H9 (cell line): ENCODE measurements around the gene CFAP107. TPM values are rescaled to one million over a fixed set of nuclear protein-coding genes. Genes with fewer than 3 reads are reported as not detected.

Source experiments
- DNase-seq: peaks from one replicate; pipeline ENCODE4 v3.0.0-alpha.2; 2017
- H2AFZ ChIP-seq: one replicate; pipeline ENCODE4 v1.6.1; 2013; ENCODE audit warnings: mild to moderate bottlenecking, low read length, control low read depth, moderate library complexity
- H2AK5ac ChIP-seq: 2 replicates; pipeline ENCODE4 v1.6.1; 2013; ENCODE audit warnings: low read length, control low read depth, mixed read lengths; ENCODE audit not compliant: insufficient read length
- H2BK120ac ChIP-seq: one replicate; pipeline ENCODE4 v1.6.1; 2013; ENCODE audit warnings: low read depth, mild to moderate bottlenecking, low read length, control low read depth, inconsistent platforms; ENCODE audit not compliant: poor library complexity, severe bottlenecking
- H2BK12ac ChIP-seq: 2 replicates; pipeline ENCODE4 v1.6.1; 2013; ENCODE audit warnings: low read length, control low read depth, mixed read lengths, low read depth; ENCODE audit not compliant: insufficient read length
- H2BK15ac ChIP-seq: 2 replicates; pipeline ENCODE4 v1.6.1; 2013; ENCODE audit warnings: low read depth, low read length, control low read depth
- H2BK20ac ChIP-seq: one replicate; pipeline ENCODE4 v1.6.1; 2013; ENCODE audit warnings: low read depth, mild to moderate bottlenecking, low read length, control low read depth, inconsistent platforms; ENCODE audit not compliant: poor library complexity, severe bottlenecking
- H2BK5ac ChIP-seq: 2 replicates; pipeline ENCODE4 v1.6.1; 2013; ENCODE audit warnings: low read length, control low read depth, mixed read lengths; ENCODE audit not compliant: insufficient read length
- H3K14ac ChIP-seq: 2 replicates; pipeline ENCODE4 v1.6.1; 2013; ENCODE audit warnings: low read length, control low read depth; ENCODE audit not compliant: insufficient read depth
- H3K18ac ChIP-seq: 2 replicates; pipeline ENCODE4 v1.6.1; 2013; ENCODE audit warnings: low read depth, mild to moderate bottlenecking, mixed read lengths, low read length, control low read depth; ENCODE audit not compliant: insufficient read length
- H3K23ac ChIP-seq: 2 replicates; pipeline ENCODE4 v1.6.1; 2013; ENCODE audit warnings: low read length, control low read depth, mixed read lengths, low read depth; ENCODE audit not compliant: insufficient read length
- H3K23me2 ChIP-seq: 2 replicates; pipeline ENCODE4 v1.6.1; 2013; ENCODE audit warnings: low read depth, mild to moderate bottlenecking, mixed read lengths, low read length, control low read depth; ENCODE audit not compliant: insufficient read length, poor library complexity, severe bottlenecking
- H3K27ac ChIP-seq: 2 replicates; pipeline ENCODE4 v1.5.1; 2013; ENCODE audit warnings: low read length, control low read depth, mixed read lengths, low read depth; ENCODE audit not compliant: insufficient read length
- H3K27me3 ChIP-seq: 2 replicates; pipeline ENCODE4 v1.6.1; 2013; ENCODE audit warnings: low read length, control low read depth, inconsistent platforms; ENCODE audit not compliant: insufficient read depth
- H3K4ac ChIP-seq: 2 replicates; pipeline ENCODE4 v1.6.1; 2013; ENCODE audit warnings: low read depth, mild to moderate bottlenecking, control low read depth, inconsistent platforms, low read length, moderate library complexity
- H3K4me1 ChIP-seq: 2 replicates; pipeline ENCODE4 v1.6.1; 2013; ENCODE audit warnings: low read length, control low read depth, inconsistent platforms; ENCODE audit not compliant: insufficient read depth
- H3K4me2 ChIP-seq: 2 replicates; pipeline ENCODE4 v1.6.1; 2013; ENCODE audit warnings: low read length, control low read depth, mixed read lengths; ENCODE audit not compliant: insufficient read length, insufficient read depth
- H3K56ac ChIP-seq: 2 replicates; pipeline ENCODE4 v1.6.1; 2013; ENCODE audit warnings: low read depth, mild to moderate bottlenecking, mixed read lengths, low read length, control low read depth; ENCODE audit not compliant: insufficient read length
- H3K79me1 ChIP-seq: 2 replicates; pipeline ENCODE4 v1.6.1; 2013; ENCODE audit warnings: low read depth, mild to moderate bottlenecking, moderate library complexity, low read length, control low read depth, inconsistent platforms; ENCODE audit not compliant: insufficient read depth, poor library complexity, severe bottlenecking
- H3K79me2 ChIP-seq: 2 replicates; pipeline ENCODE4 v1.6.1; 2013; ENCODE audit warnings: low read length, control low read depth, inconsistent platforms; ENCODE audit not compliant: insufficient read depth
- H3K9ac ChIP-seq: 2 replicates; pipeline ENCODE4 v1.6.1; 2013; ENCODE audit warnings: low read length, control low read depth, mixed read lengths; ENCODE audit not compliant: insufficient read length; ENCODE audit errors: extremely low read depth
- H3K9me3 ChIP-seq: one replicate; pipeline ENCODE4 v1.6.1; 2013; ENCODE audit warnings: low read depth, low read length, inconsistent platforms; ENCODE audit not compliant: control insufficient read depth
- H3T11ph ChIP-seq: one replicate; pipeline ENCODE4 v1.6.1; 2013; ENCODE audit warnings: mild to moderate bottlenecking, low read length, control low read depth, inconsistent platforms
- H4K20me1 ChIP-seq: one replicate; pipeline ENCODE4 v1.6.1; 2013; ENCODE audit not compliant: control insufficient read depth, insufficient read length, insufficient read depth
- H4K5ac ChIP-seq: 2 replicates; pipeline ENCODE4 v1.6.1; 2013; ENCODE audit warnings: low read depth, mild to moderate bottlenecking, mixed read lengths, low read length, control low read depth; ENCODE audit not compliant: insufficient read length
- H4K8ac ChIP-seq: replicated peaks from 2 replicates; pipeline ENCODE4 v1.6.1; 2013; ENCODE audit warnings: low read length, control low read depth, mixed read lengths, low read depth; ENCODE audit not compliant: insufficient read length
- H4K91ac ChIP-seq: 2 replicates; pipeline ENCODE4 v1.6.1; 2013; ENCODE audit warnings: low read depth, mild to moderate bottlenecking, moderate library complexity, mixed read lengths, low read length, control low read depth; ENCODE audit not compliant: insufficient read length
- H3K27ac Mint-ChIP-seq, 3 experiments: 2 replicates in 2 of 3; 3 replicates in 1 of 3; pipeline ENCODE4 v1.8.0; 2020 to 2021; ENCODE audit warnings: mixed read lengths in 3 of 3, mild to moderate bottlenecking in 1 of 3, moderate library complexity in 1 of 3
- H3K27me3 Mint-ChIP-seq: 2 replicates; pipeline ENCODE4 v1.8.0; 2021; ENCODE audit warnings: low read depth, mild to moderate bottlenecking, moderate library complexity, mixed read lengths
- H3K36me3 Mint-ChIP-seq, 3 experiments: 2 replicates in 2 of 3; 3 replicates in 1 of 3; pipeline ENCODE4 v1.8.0; 2020 to 2021; ENCODE audit warnings: low read depth in 3 of 3, mixed read lengths in 3 of 3; ENCODE audit not compliant: insufficient read depth in 1 of 3
- H3K4me1 Mint-ChIP-seq, 2 experiments: 2 replicates each; pipeline ENCODE4 v1.8.0; 2020; ENCODE audit warnings: mixed read lengths in 2 of 2
- H3K4me3 Mint-ChIP-seq, 2 experiments: 2 replicates in 1 of 2; 3 replicates in 1 of 2; pipeline ENCODE4 v1.8.0; 2020 to 2021; ENCODE audit warnings: mild to moderate bottlenecking in 2 of 2, mixed read lengths in 2 of 2, moderate library complexity in 1 of 2
- H3K9me3 Mint-ChIP-seq, 2 experiments: 2 replicates in 1 of 2; 3 replicates in 1 of 2; pipeline ENCODE4 v1.8.0; 2020; ENCODE audit warnings: mild to moderate bottlenecking in 2 of 2, mixed read lengths in 2 of 2, moderate library complexity in 1 of 2
- CTCF ChIP-seq: fragments of 200-600 bp; sonication (generic); conservative IDR thresholded peaks from 3 replicates; pipeline ENCODE4 v1.8.0; 2021; ENCODE audit warnings: antibody characterized with exemption, mild to moderate bottlenecking
- WGBS: extraction: QIAGEN DNeasy Blood & Tissue Kit; methylation state at CpG from one replicate; pipeline ENCODE4 v1.1.7; 2013; ENCODE audit warnings: missing lambda C conversion rate, low lambda C conversion rate, mixed read lengths; ENCODE audit not compliant: insufficient read length; ENCODE audit errors: extremely low coverage; 5-methylcytosine and 5-hydroxymethylcytosine counted together
- total RNA-seq: library from RNA; stranded (reverse); gene quantifications from 2 replicates; pipeline ENCODE4 v1.2.1, GENCODE V29; 2021

Gene CFAP107
- total RNA-seq, 1 experiment from 2014 or later = not detected

GRCh38 chr1:12708396-12709090, 37.5 kb upstream of the CFAP107 start:
- Histone ChIP-seq H2AFZ (no peak overlapping the region), H3T11ph (no peak overlapping the region), H3K14ac (no peak overlapping the region), H2BK12ac (no peak overlapping the region), H3K79me2 (no peaks in the 10 kb centered on the region), H3K79me1 (no peaks in the 10 kb centered on the region), H3K4me1 (peaks cover 5% of the 10 kb centered on the region; the same call in 1 of the 2 replicates), H3K27me3 (no peaks in the 10 kb centered on the region), H3K23ac (no peak overlapping the region), H4K91ac (no peak overlapping the region), H3K9ac (no peak overlapping the region), H3K56ac (no peak overlapping the region), H4K20me1 (no peaks in the 10 kb centered on the region), H3K4me2 (no peak overlapping the region), H3K9me3 (peaks cover 4% of the 10 kb centered on the region), H3K27ac (no peak overlapping the region), H3K18ac (no peak overlapping the region), H2BK5ac (no peak overlapping the region), H2BK120ac (no peak overlapping the region), H4K5ac (no peak overlapping the region), H2BK20ac (no peak overlapping the region), H2AK5ac (no peak overlapping the region), H4K8ac (no peak overlapping the region), H3K4ac (no peak overlapping the region), H3K23me2 (no peaks in the 10 kb centered on the region), H2BK15ac (no peak overlapping the region)
- no peak for TF ChIP-seq CTCF
- no peak for DNase-seq
- no peaks in the 10 kb centered on the region; the same call in 1 of the 2 replicates for H3K27me3 Mint-ChIP-seq
- no peak overlapping the region for H3K4me3 Mint-ChIP-seq
- peaks cover 4 to 6% of the 10 kb centered on the region in 2 experiments; a peak in 4 of 5 replicates for H3K9me3 Mint-ChIP-seq
- H3K27ac Mint-ChIP-seq = no peak overlapping the region
- peaks cover 21 to 23% of the 10 kb centered on the region in 2 experiments for H3K4me1 Mint-ChIP-seq
- peaks cover 0 to 5% (median 3%) of the 10 kb centered on the region in 3 experiments; a peak in 4 of 7 replicates for H3K36me3 Mint-ChIP-seq
- WGBS = no CpG with 5 or more reads among the region's 4 CpGs
